ENCODE results near the gene BDKRB2. TPM values are rescaled to one million over a fixed set of nuclear protein-coding genes. Genes with fewer than 3 reads are reported as not detected.
A peak's percentile ranks its signal among the peaks of the same experiment; 100 is the strongest.

The BDKRB2 gene
- total and polyA plus RNA-seq, 2 of the 4 experiments (the other 2 are of a cell fraction), result 60.9 to 73.1 TPM

- Histone ChIP-seq H3K14ac (replicated peaks; ENCODE audit: low read depth, low read length) (no peak overlapping the region), H2BK20ac (ENCODE audit: low read depth, low read length) (no peak overlapping the region), H3K9me3 (ENCODE audit: control insufficient read depth, insufficient read depth, low read length) (no peaks in the 10 kb centered on the region), H3K4me2 (ENCODE audit: low read depth, low read length) (no peak overlapping the region), H2AFZ (replicated peaks; ENCODE audit: low read length, poor library complexity) (peak overlapping the region; percentile 43), H3K56ac (ENCODE audit: extremely low read depth, insufficient read depth, low read length) (no peak overlapping the region), H3K4me3 (ENCODE audit: insufficient read depth, low read depth, low read length) (no peak overlapping the region), H3K4ac (ENCODE audit: low read depth, low read length) (no peak overlapping the region), H3K4me1 (ENCODE audit: control insufficient read depth, insufficient read depth, low read length) (peaks cover 8% of the 10 kb centered on the region; the same call in 1 of the 2 replicates), H4K91ac (ENCODE audit: insufficient read depth, low read depth, low read length) (no peak overlapping the region), H3K18ac (ENCODE audit: low read depth, low read length) (no peak overlapping the region), H3K9me1 (ENCODE audit: insufficient read depth, low read length) (peaks cover 5% of the 10 kb centered on the region; the same call in 1 of the 2 replicates), H4K8ac (ENCODE audit: low read depth in 2 of 2, low read length in 2 of 2) (no peak overlapping the region), H2BK5ac (ENCODE audit: low read depth, low read length, poor library complexity, severe bottlenecking) (no peak overlapping the region), H3K79me1 (ENCODE audit: low read depth in 1 of 2, low read length in 2 of 2) (no peaks in the 10 kb centered on the region), H3K9ac (ENCODE audit: low read depth, low read length) (no peak overlapping the region), H2BK120ac (ENCODE audit: low read depth, low read length) (no peak overlapping the region), H2AK9ac (replicated peaks; ENCODE audit: low read depth, low read length, poor library complexity) (peak overlapping the region; percentile 50), H3K27me3 (ENCODE audit: control insufficient read depth, insufficient read depth, low read length) (no peaks in the 10 kb centered on the region), H4K20me1 (ENCODE audit: insufficient read depth, low read length) (no peaks in the 10 kb centered on the region), H2BK15ac (ENCODE audit: low read depth, low read length) (no peak overlapping the region), H3K23ac (ENCODE audit: low read depth, low read length) (no peak overlapping the region), H4K5ac (ENCODE audit: low read depth, low read length) (no peak overlapping the region), H3K36me3 (ENCODE audit: control insufficient read depth, insufficient read depth, low read length) (no peaks in the 10 kb centered on the region), H3K27ac (ENCODE audit: insufficient read depth, low read length) (no peak overlapping the region), H2AK5ac (ENCODE audit: low read depth, low read length) (peak overlapping the region; percentile 19; the same call in 1 of the 2 replicates)
- BruUV-seq (replicated peaks), result no TSS peak
- intact Hi-C loops (cut with micrococcal nuclease) (no loop called here), in situ Hi-C loops (cut with MboI; ENCODE audit: low sequenced_read_pairs) (no loop called here), dilution Hi-C loops (cut with HindIII; ENCODE audit: low sequenced_read_pairs, unreplicated experiment) (no loop called here)
- WGBS, 2 experiments (ENCODE audit: extremely low coverage in 2 of 2, insufficient read length in 1 of 2), result 90% methylated on average over 10 of the region's 20 CpGs; no CpG with 5 or more reads in 1 of the 2 experiments
- TF ChIP-seq CTCF (conservative IDR thresholded peaks at IDR 0.05; ENCODE audit: low read depth, low read length), result no peak
- no peak for TF ChIP-seq ELK1 (IDR thresholded peaks at IDR 0.05; ENCODE audit: borderline replicate concordance, low read depth, low read length)
- TF ChIP-seq RFX5 (IDR thresholded peaks at IDR 0.05; ENCODE audit: low read depth, low read length), result no peak
- no peak for TF ChIP-seq CHD1 (IDR thresholded peaks at IDR 0.05; ENCODE audit: low read depth, low read length)
- TF ChIP-seq POLR2A (IDR thresholded peaks at IDR 0.05; ENCODE audit: low read depth, low read length), result no peak
- no peak for TF ChIP-seq MAZ (IDR thresholded peaks at IDR 0.05; ENCODE audit: borderline replicate concordance, low read depth, low read length)
- TF ChIP-seq FOS (IDR thresholded peaks at IDR 0.05; ENCODE audit: low read depth, low read length), result no peak
- TF ChIP-seq NFE2L2 (IDR thresholded peaks at IDR 0.05; ENCODE audit: low read depth, low read length), result no peak
- TF ChIP-seq USF2 (IDR thresholded peaks at IDR 0.05; ENCODE audit: low read depth, low read length), result no peak
- no peak for TF ChIP-seq CEBPB (IDR thresholded peaks at IDR 0.05; ENCODE audit: low read depth, low read length)
- TF ChIP-seq RCOR1 (IDR thresholded peaks at IDR 0.05; ENCODE audit: insufficient replicate concordance, low read length), result no peak
- TF ChIP-seq MXI1 (IDR thresholded peaks at IDR 0.05; ENCODE audit: borderline replicate concordance, low read depth, low read length), result no peak
- TF ChIP-seq SMC3 (IDR thresholded peaks at IDR 0.05; ENCODE audit: low read depth, low read length), result no peak
- TF ChIP-seq BHLHE40 (IDR thresholded peaks at IDR 0.05; ENCODE audit: low read depth, low read length), result no peak
- no peak for TF ChIP-seq MAFK (IDR thresholded peaks at IDR 0.05; ENCODE audit: low read depth, low read length)
- DNase-seq (no peak), ATAC-seq (ENCODE audit: low read depth) (no peak)
- ChIA-PET POLR2A (ENCODE audit: unreplicated experiment) (no interaction called here), CTCF (no interaction called here)
Measured at GRCh38 chr14:96197163-96197852, 7.3 kb upstream of the BDKRB2 start.

All from IMR-90 (cell line).